Pancreas (tissue), 10 donors: ENCODE results near the gene BCL10. TPM values are rescaled to one million over a fixed set of nuclear protein-coding genes. Genes with fewer than 3 reads are reported as not detected.

Experiments
- ATAC-seq, 4 donors: fragments of 200-7000 bp; cut with Tn5 transposase; one replicate each; pipeline versions ENCODE4 v1.8.0 to v1.9.1; 2020; ENCODE audit warnings: mild to moderate bottlenecking in 4 of 4, moderate library complexity in 4 of 4
- DNase-seq, 6 donors: peaks; one replicate each; pipeline ENCODE4 v3.0.0-alpha.2; 2020
- FAIRE-seq: peaks from 2 replicates; lab custom pipeline; 2012; peaks lifted over from hg19 to GRCh38; lab: Jason Lieb, UNC
- H3K27ac ChIP-seq, 4 donors: fragments of 200-600 bp; sonication (generic); 1 replicate in 3 of 4; 2 replicates in 1 of 4; pipeline versions ENCODE4 v1.5.0 to v1.8.0; 2020
- H3K27me3 ChIP-seq, 4 donors: fragments of 200-600 bp; one replicate each; pipeline ENCODE4 v1.8.0; 2021
- H3K36me3 ChIP-seq, 3 donors: fragments of 200-600 bp; sonication (generic) in 1 of 3; one replicate each; pipeline versions ENCODE4 v1.5.0 to v1.8.0; 2020 to 2021
- H3K4me1 ChIP-seq, 3 donors: fragments of 200-600 bp; one replicate each; pipeline ENCODE4 v1.8.0; 2021
- H3K4me3 ChIP-seq, 4 donors: fragments of 200-600 bp; sonication (generic) in 2 of 4; one replicate each; pipeline versions ENCODE4 v1.5.0 to v1.8.0; 2020 to 2021
- H3K9me3 ChIP-seq, 4 donors: fragments of 200-600 bp; one replicate each; pipeline ENCODE4 v1.8.0; 2021
- WGBS, 2 donors: extraction: QIAGEN DNeasy Blood & Tissue Kit; methylation state at CpG; one replicate each; pipeline ENCODE4 v1.1.7; 2013; 5-methylcytosine and 5-hydroxymethylcytosine counted together
- intact Hi-C, 3 donors: fragments of 100-400 bp; cut with DNase I; formaldehyde crosslinking; loops; one replicate each; pipeline versions ENCODE4 v1.11.1 to v1.14.2; 2022
- polyA plus RNA-seq, 2 donors: library from polyadenylated mRNA; stranded (reverse); fragments of 200-250 nt; gene quantifications; one replicate each; pipeline ENCODE4 v1.2.3, GENCODE V29; 2013
- total RNA-seq, 6 donors: library from RNA; stranded (reverse); fragmentation: NEBNext Ultra II Directional in 4 of 6; extraction: Animal tissue kit (Norgen Biotek cat#: 25700) in 4 of 6; gene quantifications; one replicate each; pipeline versions ENCODE4 v1.2.1 to v1.2.4, GENCODE V29; 2021 to 2023
- TF ChIP-seq, protein P1 (sequence below), 4 donors: fragments of 200-600 bp; sonication (generic) in 3 of 4; IDR thresholded peaks; one replicate each; pipeline versions ENCODE4 v1.5.0 to v1.8.0; 2021; ENCODE audit warnings: antibody characterized with exemption in 4 of 4
- donor health status: healthy with polysubstance abuse.
- donor health status: DM: no; HTN: no; CAD: no; lungs with moderate emphysema.
- donor health status: DM: no; HTN: no; CAD: no.
- donor health status: control.
- donor health status: control.
- donor health status: Bipolar disorder and iron deficiency.
- donor health status: DM: yes; HTN: yes; CAD: no.
- donor health status: DM: no; HTN: no; CAD: no.
- donor health status: DM: no; HTN: no; CAD: no.
- donor health status: DM: yes; HTN: yes; CAD: no.

BCL10 gene
- total and polyA plus RNA-seq, 8 donors: 3.2 to 16.9 (median 7.6) TPM

GRCh38 chr1:85318217-85318616 lies 41.8 kb upstream of the BCL10 start:
- intact Hi-C loops: no loop called here
- 89 to 100% methylated on average over 1 of the region's 1 CpG for WGBS, 2 donors
- no peak for FAIRE-seq

GRCh38 chr1:85317560-85317959 lies 41.1 kb upstream of the BCL10 start:
- ATAC-seq: no peak
- Histone ChIP-seq H3K4me1 (no peaks in the 10 kb centered on the region), H3K9me3 (no peaks in the 10 kb centered on the region), H3K27me3 (no peaks in the 10 kb centered on the region), H3K4me3 (no peak overlapping the region), H3K36me3 (peaks cover 0 to 7% (median 0%) of the 10 kb centered on the region in 3 donors), H3K27ac (no peak overlapping the region)
- intact Hi-C loops: no loop called here
- no peak for DNase-seq
- FAIRE-seq: no peak
- TF ChIP-seq, protein P1, sequence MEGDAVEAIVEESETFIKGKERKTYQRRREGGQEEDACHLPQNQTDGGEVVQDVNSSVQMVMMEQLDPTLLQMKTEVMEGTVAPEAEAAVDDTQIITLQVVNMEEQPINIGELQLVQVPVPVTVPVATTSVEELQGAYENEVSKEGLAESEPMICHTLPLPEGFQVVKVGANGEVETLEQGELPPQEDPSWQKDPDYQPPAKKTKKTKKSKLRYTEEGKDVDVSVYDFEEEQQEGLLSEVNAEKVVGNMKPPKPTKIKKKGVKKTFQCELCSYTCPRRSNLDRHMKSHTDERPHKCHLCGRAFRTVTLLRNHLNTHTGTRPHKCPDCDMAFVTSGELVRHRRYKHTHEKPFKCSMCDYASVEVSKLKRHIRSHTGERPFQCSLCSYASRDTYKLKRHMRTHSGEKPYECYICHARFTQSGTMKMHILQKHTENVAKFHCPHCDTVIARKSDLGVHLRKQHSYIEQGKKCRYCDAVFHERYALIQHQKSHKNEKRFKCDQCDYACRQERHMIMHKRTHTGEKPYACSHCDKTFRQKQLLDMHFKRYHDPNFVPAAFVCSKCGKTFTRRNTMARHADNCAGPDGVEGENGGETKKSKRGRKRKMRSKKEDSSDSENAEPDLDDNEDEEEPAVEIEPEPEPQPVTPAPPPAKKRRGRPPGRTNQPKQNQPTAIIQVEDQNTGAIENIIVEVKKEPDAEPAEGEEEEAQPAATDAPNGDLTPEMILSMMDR (IDR thresholded peaks at IDR 0.05): no peak
- 84 to 87% methylated on average over 5 of the region's 5 CpGs for WGBS, 2 donors

More at GRCh38 chr1:85318217-85318616, 41.8 kb upstream of the BCL10 start:
- DNase-seq (no peak), ATAC-seq (no peak)
- Histone ChIP-seq H3K4me3 (no peak overlapping the region), H3K9me3 (no peaks in the 10 kb centered on the region), H3K36me3 (peaks cover 0 to 7% (median 0%) of the 10 kb centered on the region in 3 donors), H3K4me1 (no peaks in the 10 kb centered on the region), H3K27ac (no peak overlapping the region), H3K27me3 (no peaks in the 10 kb centered on the region)
- TF ChIP-seq, protein P1 (IDR thresholded peaks at IDR 0.05): no peak

GRCh38 chr1:85316321-85316720 lies 39.9 kb upstream of the BCL10 start:
- intact Hi-C loops: no loop called here
- TF ChIP-seq, protein P1 (IDR thresholded peaks at IDR 0.05): no peak
- WGBS, 2 donors: 96 to 98% methylated on average over 2 of the region's 2 CpGs
- Histone ChIP-seq H3K9me3 (no peaks in the 10 kb centered on the region), H3K36me3 (peaks cover 0 to 7% (median 0%) of the 10 kb centered on the region in 3 donors), H3K4me3 (no peak overlapping the region), H3K4me1 (no peaks in the 10 kb centered on the region), H3K27me3 (no peaks in the 10 kb centered on the region), H3K27ac (no peak overlapping the region)
- ATAC-seq (no peak), FAIRE-seq (no peak), DNase-seq (no peak)

DNA sequence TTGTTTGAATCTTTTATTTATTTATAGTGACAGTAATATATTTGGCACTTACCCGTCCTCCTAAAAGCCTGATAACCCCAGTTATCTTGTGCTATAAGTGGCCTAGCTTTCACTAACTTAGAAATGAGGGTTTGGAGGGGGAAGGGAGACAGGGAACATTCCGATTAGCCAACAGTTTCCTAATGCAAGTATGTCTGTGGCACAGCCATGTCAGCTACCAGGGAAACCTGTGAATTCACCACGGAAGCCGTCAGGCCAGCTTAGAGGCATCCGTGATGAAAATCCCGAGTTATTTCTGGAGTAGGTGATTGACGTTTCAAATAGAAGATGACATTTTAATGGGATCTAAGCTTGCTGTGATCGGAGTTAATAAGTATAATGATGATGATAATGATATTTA lies 39.4 kb upstream of the BCL10 start:
- DNase-seq: no peak
- Histone ChIP-seq H3K27ac (no peak overlapping the region), H3K36me3 (peaks cover 0 to 7% (median 0%) of the 10 kb centered on the region in 3 donors), H3K4me1 (no peaks in the 10 kb centered on the region), H3K9me3 (no peaks in the 10 kb centered on the region), H3K27me3 (no peaks in the 10 kb centered on the region), H3K4me3 (no peak overlapping the region)
- WGBS, 2 donors: 74 to 79% methylated on average over 8 of the region's 8 CpGs
- TF ChIP-seq, protein P1 (IDR thresholded peaks at IDR 0.05): no peak
- no peak for ATAC-seq
- FAIRE-seq: no peak
- intact Hi-C loops: no loop called here

GRCh38 chr1:85314726-85315125 lies 38.3 kb upstream of the BCL10 start:
- no peak overlapping the region for H3K4me3 ChIP-seq
- ATAC-seq (no peak), DNase-seq (no peak), FAIRE-seq (no peak)
- intact Hi-C loops: no loop called here
- H3K9me3 ChIP-seq: no peaks in the 10 kb centered on the region
- TF ChIP-seq, protein P1 (IDR thresholded peaks at IDR 0.05): no peak
- no peaks in the 10 kb centered on the region for H3K4me1 ChIP-seq
- H3K27ac ChIP-seq: no peak overlapping the region
- H3K36me3 ChIP-seq: no peaks in the 10 kb centered on the region
- no peaks in the 10 kb centered on the region for H3K27me3 ChIP-seq
